Measurements from ENCODE around the gene OR51T1. TPM values are rescaled to one million over a fixed set of nuclear protein-coding genes. Genes with fewer than 3 reads are reported as not detected.
"Not testable (repeated sequence)": the region's sequence is repeated elsewhere in the genome, so short reads cannot be mapped to it uniquely, and the experiment has no call there.

OR51T1 gene, protein sequence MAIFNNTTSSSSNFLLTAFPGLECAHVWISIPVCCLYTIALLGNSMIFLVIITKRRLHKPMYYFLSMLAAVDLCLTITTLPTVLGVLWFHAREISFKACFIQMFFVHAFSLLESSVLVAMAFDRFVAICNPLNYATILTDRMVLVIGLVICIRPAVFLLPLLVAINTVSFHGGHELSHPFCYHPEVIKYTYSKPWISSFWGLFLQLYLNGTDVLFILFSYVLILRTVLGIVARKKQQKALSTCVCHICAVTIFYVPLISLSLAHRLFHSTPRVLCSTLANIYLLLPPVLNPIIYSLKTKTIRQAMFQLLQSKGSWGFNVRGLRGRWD
- total RNA-seq: not detected

DNA sequence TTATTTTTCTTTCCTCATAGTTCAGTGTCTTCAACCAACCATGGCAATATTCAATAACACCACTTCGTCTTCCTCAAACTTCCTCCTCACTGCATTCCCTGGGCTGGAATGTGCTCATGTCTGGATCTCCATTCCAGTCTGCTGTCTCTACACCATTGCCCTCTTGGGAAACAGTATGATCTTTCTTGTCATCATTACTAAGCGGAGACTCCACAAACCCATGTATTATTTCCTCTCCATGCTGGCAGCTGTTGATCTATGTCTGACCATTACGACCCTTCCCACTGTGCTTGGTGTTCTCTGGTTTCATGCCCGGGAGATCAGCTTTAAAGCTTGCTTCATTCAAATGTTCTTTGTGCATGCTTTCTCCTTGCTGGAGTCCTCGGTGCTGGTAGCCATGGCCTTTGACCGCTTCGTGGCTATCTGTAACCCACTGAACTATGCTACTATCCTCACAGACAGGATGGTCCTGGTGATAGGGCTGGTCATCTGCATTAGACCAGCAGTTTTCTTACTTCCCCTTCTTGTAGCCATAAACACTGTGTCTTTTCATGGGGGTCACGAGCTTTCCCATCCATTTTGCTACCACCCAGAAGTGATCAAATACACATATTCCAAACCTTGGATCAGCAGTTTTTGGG is at the start of gene OR51T1:
Gene OR51T1, plus strand, starts transcription at position 41 of the 641 bp plus-strand sequence. Its CDS starts 0 bp downstream, at position 41.
- TF ChIP-seq EP300 (IDR thresholded peaks at IDR 0.05) (no peak), POLR2AphosphoS5 (IDR thresholded peaks at IDR 0.05) (no peak), POLR2A (IDR thresholded peaks at IDR 0.05) (no peak)
- TF ChIP-seq, protein P1, sequence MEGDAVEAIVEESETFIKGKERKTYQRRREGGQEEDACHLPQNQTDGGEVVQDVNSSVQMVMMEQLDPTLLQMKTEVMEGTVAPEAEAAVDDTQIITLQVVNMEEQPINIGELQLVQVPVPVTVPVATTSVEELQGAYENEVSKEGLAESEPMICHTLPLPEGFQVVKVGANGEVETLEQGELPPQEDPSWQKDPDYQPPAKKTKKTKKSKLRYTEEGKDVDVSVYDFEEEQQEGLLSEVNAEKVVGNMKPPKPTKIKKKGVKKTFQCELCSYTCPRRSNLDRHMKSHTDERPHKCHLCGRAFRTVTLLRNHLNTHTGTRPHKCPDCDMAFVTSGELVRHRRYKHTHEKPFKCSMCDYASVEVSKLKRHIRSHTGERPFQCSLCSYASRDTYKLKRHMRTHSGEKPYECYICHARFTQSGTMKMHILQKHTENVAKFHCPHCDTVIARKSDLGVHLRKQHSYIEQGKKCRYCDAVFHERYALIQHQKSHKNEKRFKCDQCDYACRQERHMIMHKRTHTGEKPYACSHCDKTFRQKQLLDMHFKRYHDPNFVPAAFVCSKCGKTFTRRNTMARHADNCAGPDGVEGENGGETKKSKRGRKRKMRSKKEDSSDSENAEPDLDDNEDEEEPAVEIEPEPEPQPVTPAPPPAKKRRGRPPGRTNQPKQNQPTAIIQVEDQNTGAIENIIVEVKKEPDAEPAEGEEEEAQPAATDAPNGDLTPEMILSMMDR (IDR thresholded peaks at IDR 0.05): no peak
- no peak for ATAC-seq
- 57 to 66% methylated on average over 8 of the region's 8 CpGs for WGBS, 2 donors (ENCODE audit: low coverage in 1 of 2)

DNA sequence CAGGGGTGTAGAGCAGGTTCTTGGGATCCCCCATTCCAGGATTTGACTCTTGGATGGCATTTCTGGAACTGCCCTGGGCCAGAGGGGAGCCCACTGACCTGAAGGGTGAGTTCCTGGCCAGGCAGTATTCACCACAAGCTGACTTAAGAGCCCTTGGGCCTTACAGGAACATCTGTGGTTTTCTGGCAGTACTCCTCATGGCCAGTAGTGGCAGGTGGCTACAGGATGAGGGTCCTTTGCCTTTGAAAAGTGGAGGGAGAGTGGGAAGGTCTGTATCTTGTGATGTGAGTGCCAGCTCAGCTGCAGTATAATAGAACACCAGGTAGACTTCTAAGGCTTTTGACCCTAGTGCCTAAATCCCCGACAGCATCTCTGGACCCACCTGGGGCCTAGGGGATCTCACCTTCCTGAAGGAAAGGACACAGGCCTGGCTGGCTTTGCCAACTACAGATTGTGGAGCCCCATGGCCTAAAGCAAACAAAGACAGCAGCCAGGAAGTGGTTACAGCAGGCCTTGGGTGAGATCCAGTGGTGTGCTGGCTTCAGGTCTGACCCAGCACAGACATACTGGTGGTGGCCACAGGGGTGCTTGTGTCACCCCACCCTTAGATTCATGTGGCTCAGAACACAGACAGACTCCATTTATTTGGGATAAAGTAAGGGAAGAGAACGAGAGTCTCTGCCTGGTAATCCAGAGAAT is 41.7 kb upstream of the OR51T1 start:
- TF ChIP-seq, protein P1 (IDR thresholded peaks at IDR 0.05): no peak
- TF ChIP-seq EP300 (IDR thresholded peaks at IDR 0.05) (no peak), POLR2A (IDR thresholded peaks at IDR 0.05) (no peak), POLR2AphosphoS5 (IDR thresholded peaks at IDR 0.05) (no peak)
- Histone ChIP-seq H3K27me3 (no peaks in the 10 kb centered on the region), H3K9me3 (no peaks in the 10 kb centered on the region), H3K4me3 (no peak overlapping the region), H3K36me3 (no peaks in the 10 kb centered on the region), H3K27ac (no peak overlapping the region), H3K4me1 (no peaks in the 10 kb centered on the region)
- ATAC-seq: no peak
- WGBS, 2 donors (ENCODE audit: low coverage in 1 of 2): 50 to 60% methylated on average over 1 of the region's 2 CpGs

More for the DNA sequence above, at the start of gene OR51T1:
- no peaks in the 10 kb centered on the region for H3K9me3 ChIP-seq
- no peak within 1 kb of the TSS for H3K4me3 ChIP-seq
- no peaks in the 10 kb centered on the region for H3K27me3 ChIP-seq
- no peaks in the 10 kb centered on the region for H3K4me1 ChIP-seq
- no peaks in the 10 kb centered on the region for H3K36me3 ChIP-seq
- no peak within 1 kb of the TSS for H3K27ac ChIP-seq

DNA sequence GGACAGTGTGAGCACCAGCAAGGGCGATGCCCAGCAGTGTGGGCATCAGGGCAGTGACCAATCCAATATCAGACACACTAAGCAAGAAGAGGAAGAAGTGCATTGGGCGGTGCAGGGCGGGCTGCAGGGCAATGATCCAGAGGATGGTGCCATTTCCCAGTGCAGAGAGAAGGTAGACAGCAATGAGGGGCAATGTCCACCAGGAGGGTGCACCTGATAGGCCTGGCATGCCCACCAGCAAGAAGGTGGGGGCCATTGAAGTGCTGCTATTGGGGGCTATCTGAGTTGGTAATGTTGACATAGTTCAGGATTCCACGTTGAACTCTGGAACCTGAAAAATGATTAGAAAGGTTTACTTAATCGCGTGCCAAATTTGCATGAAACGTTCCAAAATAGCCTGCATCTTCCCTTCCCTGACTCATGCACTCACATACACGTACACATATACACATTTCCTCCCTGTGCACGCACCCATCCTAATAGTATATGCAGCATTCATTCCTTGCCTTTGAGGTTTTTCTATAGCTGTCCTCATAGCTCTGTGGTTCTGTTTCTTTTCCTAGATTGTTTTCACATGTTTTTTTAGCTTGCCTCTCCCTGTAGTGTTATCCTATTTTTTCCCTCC is 32.7 kb upstream of the OR51T1 start, which contains the start of gene OR51S1:
Gene OR51S1, minus strand, starts transcription at position 301 of the 625 bp plus-strand sequence. Its CDS starts 0 bp downstream, at position 301.
- 52 to 62% methylated on average over 8 to 9 of the region's 9 CpGs for WGBS, 2 donors (ENCODE audit: low coverage in 1 of 2)
- peaks cover 0 to 2% (median 0%) of the 10 kb centered on the region in 3 donors for H3K9me3 ChIP-seq
- H3K27ac ChIP-seq: no peak within 1 kb of the TSS
- no peaks in the 10 kb centered on the region for H3K27me3 ChIP-seq
- no peak for ATAC-seq
- no peaks in the 10 kb centered on the region for H3K4me1 ChIP-seq
- H3K4me3 ChIP-seq: no peak within 1 kb of the TSS
- TF ChIP-seq, protein P1 (IDR thresholded peaks at IDR 0.05): no peak
- TF ChIP-seq POLR2A (IDR thresholded peaks at IDR 0.05) (no peak), EP300 (IDR thresholded peaks at IDR 0.05) (no peak), POLR2AphosphoS5 (IDR thresholded peaks at IDR 0.05) (no peak)
- H3K36me3 ChIP-seq: no peaks in the 10 kb centered on the region

DNA sequence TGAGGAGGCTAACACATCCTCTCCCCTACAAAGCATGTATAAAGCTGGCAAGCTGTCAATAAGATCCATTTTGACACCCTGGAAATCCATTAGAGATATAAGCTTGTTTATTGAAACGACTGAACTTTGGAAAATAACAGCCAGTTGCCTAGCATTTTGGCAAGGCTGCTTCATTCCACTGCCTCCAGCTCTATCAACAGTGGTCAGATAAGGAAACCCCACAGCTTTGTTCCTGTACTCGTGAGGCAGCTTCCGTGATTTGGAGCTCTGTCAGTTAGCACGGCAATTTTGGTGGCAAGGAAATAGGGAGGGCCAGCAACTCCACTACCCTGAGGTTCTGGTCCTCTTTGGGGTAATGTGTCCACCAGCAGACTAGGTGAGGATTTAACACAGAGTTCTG is 30.7 kb upstream of the OR51T1 start:
- no peaks in the 10 kb centered on the region for H3K36me3 ChIP-seq
- H3K9me3 ChIP-seq: peaks cover 0 to 6% (median 0%) of the 10 kb centered on the region in 3 donors
- H3K4me3 ChIP-seq: no peak overlapping the region
- TF ChIP-seq POLR2AphosphoS5 (IDR thresholded peaks at IDR 0.05) (no peak), EP300 (IDR thresholded peaks at IDR 0.05) (no peak), POLR2A (IDR thresholded peaks at IDR 0.05) (no peak)
- TF ChIP-seq, protein P1 (IDR thresholded peaks at IDR 0.05): no peak
- H3K27me3 ChIP-seq: no peaks in the 10 kb centered on the region
- 0% methylated on average over 4 of the region's 4 CpGs; no CpG with 5 or more reads in 1 of the 2 donors for WGBS, 2 donors (ENCODE audit: low coverage in 1 of 2)
- ATAC-seq: no peak
- H3K4me1 ChIP-seq: no peaks in the 10 kb centered on the region
- H3K27ac ChIP-seq: no peak overlapping the region

DNA sequence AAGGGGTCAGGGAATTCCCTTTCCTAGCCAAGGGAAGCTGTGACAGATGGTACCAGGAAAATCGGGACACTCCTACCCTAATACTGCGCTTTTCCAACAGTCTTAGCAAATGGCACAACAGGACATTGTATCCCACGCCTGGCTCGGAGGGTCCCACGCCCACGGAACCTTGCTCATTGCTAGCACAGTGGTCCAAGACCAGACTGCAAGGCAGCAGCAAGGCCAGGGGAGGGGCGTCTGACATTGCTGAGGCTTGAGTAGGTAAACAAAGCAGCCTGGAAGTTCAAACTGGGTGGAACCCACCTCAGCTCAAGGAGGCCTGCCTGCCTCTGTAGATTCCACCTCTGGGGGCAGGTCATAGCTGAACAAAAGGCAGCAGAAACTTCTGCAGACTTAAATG is 27.4 kb upstream of the OR51T1 start:
- WGBS, 2 donors (ENCODE audit: low coverage in 1 of 2): no CpG with 5 or more reads among the region's 7 CpGs
- not testable (repeated sequence) for H3K27ac ChIP-seq, H3K27me3 ChIP-seq, H3K4me1 ChIP-seq, H3K9me3 ChIP-seq, ATAC-seq, H3K4me3 ChIP-seq, H3K36me3 ChIP-seq
